GM21717 (cell line): ENCODE measurements around the gene KIF11.
A peak's percentile ranks its signal among the peaks of the same experiment; 100 is the strongest.
"Not testable (repeated sequence)": the region's sequence is repeated elsewhere in the genome, so short reads cannot be mapped to it uniquely, and the experiment has no call there.

ENCODE experiments used
- ATAC-seq: cut with Tn5 transposase; IDR thresholded peaks from one replicate; pipeline ENCODE4 v1.9.1; 2021; ENCODE audit warnings: mild to moderate bottlenecking, moderate library complexity; ENCODE audit not compliant: unreplicated experiment

KIF11 gene

GRCh38 chr10:92592761-92593618 lies at the start of gene KIF11:
Gene KIF11, plus strand, starts transcription at chr10:92593130. Its CDS starts 246 bp downstream, at chr10:92593376.
- ATAC-seq = peak; percentile 67

GRCh38 chr10:92544296-92544695 lies 48.6 kb upstream of the KIF11 start:
- ATAC-seq = no peak

DNA sequence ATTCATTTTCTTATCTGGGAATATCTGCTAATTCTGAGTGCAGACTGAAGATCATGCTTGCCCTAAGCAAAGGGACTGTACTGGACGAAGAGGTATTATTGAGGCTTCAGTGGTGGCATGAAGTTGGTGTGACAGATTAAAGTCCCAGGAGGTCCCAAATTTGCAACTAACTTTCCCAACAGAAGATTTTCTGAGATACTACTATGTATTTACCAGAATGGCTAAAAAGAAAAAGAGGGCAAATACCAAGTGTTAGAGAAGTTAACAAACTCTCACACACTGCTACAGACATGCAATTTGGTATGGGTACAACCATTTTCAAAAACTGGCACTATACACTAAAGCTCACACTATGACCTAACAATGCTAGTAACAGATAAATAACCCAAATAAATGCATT lies 47.4 kb upstream of the KIF11 start:
- ATAC-seq = no peak

DNA sequence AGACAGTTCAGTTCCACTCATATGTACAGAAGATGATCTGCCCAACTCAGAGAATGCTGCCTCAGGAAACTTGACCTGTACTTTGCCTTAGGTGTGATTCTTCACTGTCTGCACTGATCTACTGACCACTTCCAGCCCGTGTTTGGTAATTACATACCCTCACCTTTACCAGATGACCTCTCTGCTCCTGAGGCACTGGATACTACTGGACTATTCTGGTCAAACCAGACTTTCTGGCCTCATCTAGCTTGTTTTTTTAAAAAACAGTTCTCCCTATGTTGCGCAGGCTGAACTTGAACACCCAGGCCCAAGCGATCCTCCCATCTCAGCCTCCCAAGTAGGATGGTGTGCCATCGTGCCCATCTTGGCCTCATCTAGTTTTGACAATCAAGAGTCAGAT lies 45.3 kb upstream of the KIF11 start:
- ATAC-seq = no peak

- ATAC-seq = no peak
These were observed 42.0 kb upstream of the KIF11 start for GRCh38 chr10:92550924-92551323.

DNA sequence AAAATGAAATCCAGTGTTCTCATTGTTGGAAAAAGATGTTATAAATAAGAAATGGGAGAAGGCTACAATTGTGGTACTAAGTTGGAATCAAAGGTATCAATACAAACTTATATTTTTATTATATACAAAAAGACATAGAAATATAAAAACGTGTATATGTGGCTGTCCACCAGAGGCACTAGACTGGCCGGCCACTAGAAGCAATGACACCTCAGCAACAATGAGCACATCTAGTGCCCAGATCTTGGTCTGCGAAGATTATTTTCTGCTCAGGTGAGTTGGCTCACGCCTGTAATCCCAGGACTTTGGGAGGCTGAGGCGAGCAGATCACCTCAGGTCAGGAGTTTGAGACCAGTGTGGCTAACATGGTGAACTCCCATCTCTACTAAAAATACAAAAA lies 40.6 kb upstream of the KIF11 start:
- no peak for ATAC-seq

DNA sequence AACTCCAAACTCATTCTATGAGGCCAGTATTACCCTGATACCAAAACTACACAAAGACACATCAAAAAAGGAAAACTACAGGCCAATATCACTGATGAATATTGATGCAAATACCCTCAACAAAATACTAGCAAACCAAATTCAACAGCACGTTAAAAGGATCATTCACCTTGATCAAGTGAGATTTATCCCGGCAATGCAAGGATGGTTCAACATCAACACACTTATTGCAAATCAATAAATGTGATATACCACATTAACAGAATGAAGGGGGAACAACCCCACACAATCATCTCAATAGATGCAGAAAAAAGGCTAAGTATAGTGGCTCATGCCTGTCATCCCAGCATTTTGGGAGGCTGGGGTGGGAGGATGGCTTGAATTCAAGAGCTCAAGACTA lies 39.0 kb upstream of the KIF11 start:
- ATAC-seq = no peak

- no peak for ATAC-seq
These were observed 33.9 kb upstream of the KIF11 start for GRCh38 chr10:92559046-92559445.

DNA sequence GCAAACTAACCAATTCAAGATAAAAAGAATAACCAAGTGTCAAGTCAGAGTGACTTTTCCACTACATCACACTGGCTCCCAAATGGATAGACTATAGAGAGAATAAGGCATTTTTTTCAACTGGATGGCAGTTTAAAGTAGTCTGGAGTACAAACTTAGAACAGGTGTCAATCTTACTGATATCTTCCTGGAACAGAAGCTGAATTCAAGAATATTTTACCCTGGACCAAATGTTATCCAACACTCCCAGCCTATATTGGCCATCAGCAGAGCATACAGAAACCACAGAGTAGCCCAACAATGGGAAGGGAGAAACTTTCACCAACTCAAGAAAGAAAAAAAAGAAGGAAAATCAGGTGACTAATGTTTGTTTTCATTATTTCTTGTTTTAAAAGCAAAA lies 30.5 kb upstream of the KIF11 start:
- no peak for ATAC-seq

- peak; percentile 80 for ATAC-seq
These were observed 24.9 kb upstream of the KIF11 start for GRCh38 chr10:92567952-92568600.

DNA sequence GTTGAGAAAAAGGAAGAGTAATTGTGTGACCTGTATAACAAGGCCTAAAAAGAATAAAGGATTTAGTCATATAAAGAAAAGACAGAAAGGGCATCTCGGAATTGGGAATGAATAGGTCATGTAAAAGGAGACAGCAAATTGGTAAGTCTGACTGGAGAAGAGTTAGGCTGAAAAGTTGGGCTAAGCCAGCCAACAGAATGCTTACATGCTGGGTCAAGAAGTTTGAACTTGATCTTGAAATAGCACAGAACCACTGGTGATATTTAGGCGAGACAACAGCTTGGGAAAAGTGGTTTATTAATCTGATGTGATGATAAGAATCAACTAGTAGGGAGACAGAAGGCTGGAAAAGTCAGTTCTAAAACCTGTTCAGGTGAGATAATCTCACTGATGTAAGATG lies 23.9 kb upstream of the KIF11 start:
- no peak for ATAC-seq

GRCh38 chr10:92569663-92570062 lies 23.3 kb upstream of the KIF11 start:
- not testable (repeated sequence) for ATAC-seq

GRCh38 chr10:92571649-92572048 lies 21.3 kb upstream of the KIF11 start:
- ATAC-seq = no peak

- ATAC-seq = no peak
These were observed 20.4 kb upstream of the KIF11 start for GRCh38 chr10:92572362-92573090.

DNA sequence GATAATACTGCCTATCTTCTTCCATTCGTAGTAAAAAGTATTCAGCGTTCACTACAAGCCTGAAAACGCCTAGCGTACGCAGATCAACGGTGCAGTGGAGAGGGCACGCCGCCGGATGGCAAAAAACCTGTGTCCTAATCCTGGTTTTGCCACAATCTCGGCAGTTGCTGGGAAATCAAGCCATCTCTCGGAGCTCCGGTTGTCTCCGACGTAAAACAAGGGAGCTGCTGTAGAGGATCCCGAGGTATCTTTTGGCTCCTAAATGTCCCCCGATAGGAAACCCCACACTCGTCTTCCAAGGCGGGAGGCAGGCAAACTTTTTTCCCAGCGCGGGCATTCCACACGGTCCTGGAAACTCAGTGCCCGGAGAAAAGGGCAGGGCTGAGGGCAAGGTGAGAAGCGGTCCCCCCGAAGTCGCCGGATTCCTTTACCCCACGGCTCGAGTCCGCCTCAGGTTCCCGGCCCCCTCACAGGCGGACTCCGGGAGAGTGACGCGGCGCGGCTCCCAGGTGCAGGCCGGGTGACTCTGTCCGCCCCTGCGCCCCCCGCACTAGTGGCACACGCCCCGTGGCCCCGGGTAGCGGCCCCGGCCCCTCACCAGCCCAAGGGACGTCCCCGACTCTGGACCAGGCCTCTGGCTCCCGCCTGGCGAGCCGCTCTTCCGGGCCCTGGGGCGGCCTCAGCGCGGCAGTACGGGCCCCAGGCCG lies 19.7 kb upstream of the KIF11 start:
- peak; percentile 22 for ATAC-seq

DNA sequence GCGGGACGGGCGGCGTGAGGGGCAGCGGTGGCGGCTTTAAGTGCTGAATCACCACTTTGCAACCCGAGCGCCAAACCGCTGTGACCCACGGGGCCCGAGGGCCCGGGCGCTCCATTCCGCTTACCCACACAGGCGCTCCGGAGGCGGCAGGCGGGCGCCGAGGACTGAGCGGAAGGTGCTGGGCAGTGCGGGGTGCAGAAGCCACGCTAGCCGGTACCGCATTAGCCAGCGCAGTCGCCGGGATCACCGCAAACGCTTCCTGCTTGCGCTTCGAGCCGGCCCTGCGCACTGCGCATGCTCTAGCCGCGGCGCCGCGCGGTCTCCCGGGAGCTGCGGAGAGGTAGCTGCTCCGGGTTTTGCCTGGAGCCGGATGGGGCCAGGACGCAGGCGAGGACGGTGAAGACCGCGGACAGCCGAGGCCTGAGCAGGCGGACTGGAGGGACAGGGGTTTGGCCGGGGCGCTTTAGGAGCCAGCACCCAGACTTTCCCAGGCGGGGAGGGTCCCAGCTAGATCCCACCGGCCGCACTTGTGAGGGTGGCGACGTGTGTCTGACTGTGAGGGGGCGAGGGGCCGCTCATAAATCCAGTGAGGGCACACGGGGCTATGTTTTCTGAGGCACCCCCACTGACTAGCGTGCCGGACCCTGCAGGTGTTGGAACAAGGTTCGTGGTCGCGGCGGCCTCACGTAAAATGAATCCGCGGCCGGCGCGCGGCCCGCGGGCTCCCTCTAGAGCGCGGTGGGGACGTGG lies 19.0 kb upstream of the KIF11 start, which contains the start of gene IDE:
Gene IDE (minus strand): TSS at position 296 of the 750 bp plus-strand sequence. CDS start 74 bp downstream, at position 222.
- ATAC-seq = peak; percentile 60

DNA sequence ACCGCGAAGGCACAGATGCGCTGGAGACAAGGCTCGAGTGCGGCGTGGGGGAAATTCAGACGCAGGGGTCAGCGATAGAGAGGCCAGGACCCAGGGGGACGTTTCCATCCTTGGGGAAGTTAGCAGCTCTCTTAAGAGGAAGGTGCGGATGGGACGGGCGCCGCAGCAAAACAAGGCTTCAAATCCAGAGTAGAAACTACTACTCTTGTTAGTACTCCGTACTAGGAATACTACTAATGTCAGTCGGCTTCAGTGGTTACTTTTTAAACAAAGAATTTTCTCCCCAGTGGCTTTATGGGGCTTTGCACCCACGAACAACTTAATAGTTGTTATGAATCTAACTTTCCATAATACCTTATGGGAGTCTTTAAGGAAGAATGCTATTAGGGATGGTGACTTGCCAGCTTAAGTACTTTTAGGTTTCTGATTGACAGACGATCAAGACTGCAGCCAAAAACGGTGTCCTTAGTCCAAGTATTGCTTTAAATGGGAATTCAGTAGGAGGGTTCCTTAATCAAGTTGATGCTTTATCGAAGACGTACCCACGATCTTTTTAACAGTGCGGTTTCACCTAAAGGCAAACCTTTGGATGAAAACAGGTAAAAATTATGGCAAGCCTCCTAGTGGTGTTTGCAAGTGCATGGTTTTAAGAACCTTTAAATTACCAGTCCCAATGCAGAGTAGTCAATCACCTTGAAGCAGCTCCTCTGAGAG lies 18.2 kb upstream of the KIF11 start:
- ATAC-seq = peak; percentile 13

- no peak for ATAC-seq
These were observed 17.0 kb upstream of the KIF11 start for GRCh38 chr10:92575961-92576360.

DNA sequence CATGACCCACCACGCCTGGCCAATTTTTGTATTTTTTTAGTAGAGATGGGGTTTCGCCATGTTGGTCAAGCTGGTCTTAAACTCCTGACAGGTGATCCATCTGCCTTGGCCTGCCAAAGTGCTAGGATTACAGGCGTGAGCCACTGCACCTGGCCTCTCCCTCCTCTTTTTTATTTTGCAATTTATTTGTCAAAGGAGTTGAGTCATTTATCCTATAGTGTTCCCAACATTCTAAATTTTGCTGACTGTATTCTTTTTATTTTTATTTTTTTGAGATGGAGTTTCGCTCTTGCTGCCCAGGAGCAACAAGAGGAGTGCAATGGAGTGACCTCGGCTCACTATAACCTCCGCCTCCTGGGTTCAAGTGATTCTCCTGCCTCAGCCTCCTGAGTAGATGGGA lies 10.6 kb upstream of the KIF11 start:
- ATAC-seq = not testable (repeated sequence)
